Measurements from ENCODE around the gene SPHK1. TPM values are rescaled to one million over a fixed set of nuclear protein-coding genes. Genes with fewer than 3 reads are reported as not detected.

The SPHK1 gene
- polyA plus RNA-seq, 1 of the 3 experiments (the other 2 are of a cell fraction): 12.3 TPM

GRCh38 chr17:76433693-76434092 is 49.3 kb downstream of the SPHK1 start:
- TF ChIP-seq TCF12 (IDR thresholded peaks at IDR 0.05) (no peak), SIN3A (IDR thresholded peaks at IDR 0.05; ENCODE audit: borderline replicate concordance, low read depth, low read length) (no peak), RCOR1 (IDR thresholded peaks at IDR 0.05; ENCODE audit: low read length) (no peak), EZH2phosphoT487 (IDR thresholded peaks at IDR 0.05; ENCODE audit: borderline replicate concordance, low read depth) (no peak), TEAD4 (IDR thresholded peaks at IDR 0.05; ENCODE audit: borderline replicate concordance, insufficient read depth) (no peak), RFX5 (IDR thresholded peaks at IDR 0.05; ENCODE audit: low read length) (no peak), POLR2AphosphoS5 (IDR thresholded peaks at IDR 0.05; ENCODE audit: low read depth, low read length) (no peak), FOXJ3 (CRISPR knock-in tag; IDR thresholded peaks at IDR 0.05) (no peak), CTCF (IDR thresholded peaks at IDR 0.05) (no peak), REST (IDR thresholded peaks at IDR 0.05; ENCODE audit: low read depth, low read length) (no peak), YY1 (IDR thresholded peaks at IDR 0.05; ENCODE audit: low read depth) (no peak), PBX3 (IDR thresholded peaks at IDR 0.05) (no peak)
- ChIA-PET CTCF (no interaction called here), POLR2A (no interaction called here)
- no peak overlapping the region for H3K27ac ChIP-seq (ENCODE audit: low read depth in 2 of 2, low read length in 1 of 2)
- no peaks in the 10 kb centered on the region for H3K9me2 ChIP-seq
- H3K27me3 ChIP-seq (ENCODE audit: insufficient read depth): no peaks in the 10 kb centered on the region
- H3K4me2 ChIP-seq: no peak overlapping the region
- H3K4me3 ChIP-seq (ENCODE audit: low read depth in 2 of 2, low read length in 1 of 2): no peak overlapping the region
- H3K4me1 ChIP-seq (ENCODE audit: control insufficient read depth in 1 of 2, insufficient read depth in 2 of 2, low read depth in 1 of 2, low read length in 1 of 2): peaks cover 0 to 11% of the 10 kb centered on the region in 2 experiments; a peak in 1 of 4 replicates
- H3F3A ChIP-seq (replicated peaks; ENCODE audit: insufficient read depth): no peaks in the 10 kb centered on the region
- H3K9me3 ChIP-seq: no peaks in the 10 kb centered on the region
- no peak overlapping the region for H3K9ac ChIP-seq
- no peak overlapping the region for H2AFZ ChIP-seq (ENCODE audit: low read depth)
- H3K79me2 ChIP-seq (ENCODE audit: insufficient read depth): peaks cover 94% of the 10 kb centered on the region
- no peaks in the 10 kb centered on the region for H3K36me3 ChIP-seq (replicated peaks in 1 of 2; ENCODE audit: control insufficient read depth in 1 of 2, insufficient read depth in 2 of 2, low read length in 1 of 2)
- peaks cover 71% of the 10 kb centered on the region for H4K20me1 ChIP-seq (ENCODE audit: insufficient read depth)
- no peak for DNase-seq
- 95% methylated on average over 9 of the region's 9 CpGs for WGBS (ENCODE audit: low lambda C conversion rate)
